Progenitor cell of endocrine pancreas (in vitro differentiated cells): ENCODE results near the gene PHTF2. TPM values are rescaled to one million over a fixed set of nuclear protein-coding genes. Genes with fewer than 3 reads are reported as not detected.

Experiments
- DNase-seq: peaks from one replicate; pipeline ENCODE4 v3.0.0; 2021; ENCODE audit warnings: low spot score; ENCODE audit not compliant: unreplicated experiment
- H3K27ac Mint-ChIP-seq: 2 replicates; pipeline ENCODE4 v1.8.0; 2021; ENCODE audit warnings: mild to moderate bottlenecking, moderate library complexity, mixed read lengths
- H3K27me3 Mint-ChIP-seq: 2 replicates; pipeline ENCODE4 v1.8.0; 2021; ENCODE audit warnings: mixed read lengths
- H3K36me3 Mint-ChIP-seq: 2 replicates; pipeline ENCODE4 v1.8.0; 2022; ENCODE audit warnings: mixed read lengths; ENCODE audit not compliant: insufficient read depth
- H3K4me1 Mint-ChIP-seq: 2 replicates; pipeline ENCODE4 v1.8.0; 2021; ENCODE audit warnings: low read depth, mixed read lengths
- H3K4me3 Mint-ChIP-seq: 2 replicates; pipeline ENCODE4 v1.8.0; 2021; ENCODE audit warnings: low read depth, mild to moderate bottlenecking, moderate library complexity, mixed read lengths
- H3K9me3 Mint-ChIP-seq: 2 replicates; pipeline ENCODE4 v1.8.0; 2021; ENCODE audit warnings: low read depth, mixed read lengths
- total RNA-seq: library from RNA; stranded (reverse); gene quantifications from 2 replicates; pipeline ENCODE4 v1.2.1, GENCODE V29; 2021
- TF ChIP-seq, protein P1 (sequence below): fragments of 200-600 bp; sonication (generic); IDR thresholded peaks from one replicate; pipeline ENCODE4 v1.5.0; 2021; ENCODE audit warnings: antibody characterized with exemption, mild to moderate bottlenecking; ENCODE audit not compliant: unreplicated experiment

The PHTF2 gene
- total RNA-seq, 1 donor from 2014 or later: 13.0 TPM

DNA sequence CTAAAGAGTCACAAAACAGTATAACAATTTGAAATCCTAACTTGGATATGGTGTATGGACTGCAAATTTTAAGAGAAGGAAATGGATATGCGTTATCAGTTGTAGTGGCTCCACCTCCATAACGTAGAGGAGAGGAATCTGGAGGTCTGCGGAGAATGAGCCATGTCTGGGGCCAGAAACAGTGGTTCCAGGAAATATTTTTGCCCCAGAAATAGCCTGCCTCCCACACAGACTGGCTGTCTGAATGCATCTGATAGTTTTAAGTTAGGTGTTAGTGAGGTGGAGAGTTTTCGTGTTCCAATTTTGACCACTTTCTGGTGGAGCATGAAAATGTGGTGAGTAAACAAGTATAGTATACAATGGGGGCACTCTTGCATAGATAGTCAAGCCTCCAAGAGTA, 1.6 kb downstream of the PHTF2 start:
- DNase-seq: no peak
- Mint-ChIP-seq H3K4me1 (peaks cover 32% of the 10 kb centered on the region), H3K4me3 (peak overlapping the region; percentile 97), H3K36me3 (peaks cover 1% of the 10 kb centered on the region), H3K27ac (peak overlapping the region; percentile 99), H3K9me3 (peaks cover 1% of the 10 kb centered on the region), H3K27me3 (no peaks in the 10 kb centered on the region)
- TF ChIP-seq, protein P1, sequence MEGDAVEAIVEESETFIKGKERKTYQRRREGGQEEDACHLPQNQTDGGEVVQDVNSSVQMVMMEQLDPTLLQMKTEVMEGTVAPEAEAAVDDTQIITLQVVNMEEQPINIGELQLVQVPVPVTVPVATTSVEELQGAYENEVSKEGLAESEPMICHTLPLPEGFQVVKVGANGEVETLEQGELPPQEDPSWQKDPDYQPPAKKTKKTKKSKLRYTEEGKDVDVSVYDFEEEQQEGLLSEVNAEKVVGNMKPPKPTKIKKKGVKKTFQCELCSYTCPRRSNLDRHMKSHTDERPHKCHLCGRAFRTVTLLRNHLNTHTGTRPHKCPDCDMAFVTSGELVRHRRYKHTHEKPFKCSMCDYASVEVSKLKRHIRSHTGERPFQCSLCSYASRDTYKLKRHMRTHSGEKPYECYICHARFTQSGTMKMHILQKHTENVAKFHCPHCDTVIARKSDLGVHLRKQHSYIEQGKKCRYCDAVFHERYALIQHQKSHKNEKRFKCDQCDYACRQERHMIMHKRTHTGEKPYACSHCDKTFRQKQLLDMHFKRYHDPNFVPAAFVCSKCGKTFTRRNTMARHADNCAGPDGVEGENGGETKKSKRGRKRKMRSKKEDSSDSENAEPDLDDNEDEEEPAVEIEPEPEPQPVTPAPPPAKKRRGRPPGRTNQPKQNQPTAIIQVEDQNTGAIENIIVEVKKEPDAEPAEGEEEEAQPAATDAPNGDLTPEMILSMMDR: no peak

DNA sequence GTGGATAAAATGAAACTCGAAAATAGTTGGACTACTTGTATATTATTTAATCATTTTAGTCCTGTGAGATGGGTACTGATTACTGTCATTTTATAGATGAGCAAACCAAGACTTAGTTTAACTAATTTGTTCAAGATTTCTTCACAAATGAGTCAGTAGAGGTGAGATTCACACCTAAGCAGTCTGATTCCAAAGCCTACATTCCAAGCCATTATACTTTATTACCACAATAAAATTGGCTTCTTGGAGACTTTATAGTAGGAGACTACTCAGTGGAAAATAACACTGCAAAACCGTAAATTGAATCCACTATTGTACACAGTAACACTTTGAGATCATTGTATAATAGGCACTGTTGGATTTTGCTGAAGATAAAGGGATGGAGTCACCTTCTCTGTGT, 2.2 kb downstream of the PHTF2 start:
- Mint-ChIP-seq H3K4me3 (no peak overlapping the region), H3K27ac (no peak overlapping the region), H3K9me3 (peaks cover 3% of the 10 kb centered on the region)

DNA sequence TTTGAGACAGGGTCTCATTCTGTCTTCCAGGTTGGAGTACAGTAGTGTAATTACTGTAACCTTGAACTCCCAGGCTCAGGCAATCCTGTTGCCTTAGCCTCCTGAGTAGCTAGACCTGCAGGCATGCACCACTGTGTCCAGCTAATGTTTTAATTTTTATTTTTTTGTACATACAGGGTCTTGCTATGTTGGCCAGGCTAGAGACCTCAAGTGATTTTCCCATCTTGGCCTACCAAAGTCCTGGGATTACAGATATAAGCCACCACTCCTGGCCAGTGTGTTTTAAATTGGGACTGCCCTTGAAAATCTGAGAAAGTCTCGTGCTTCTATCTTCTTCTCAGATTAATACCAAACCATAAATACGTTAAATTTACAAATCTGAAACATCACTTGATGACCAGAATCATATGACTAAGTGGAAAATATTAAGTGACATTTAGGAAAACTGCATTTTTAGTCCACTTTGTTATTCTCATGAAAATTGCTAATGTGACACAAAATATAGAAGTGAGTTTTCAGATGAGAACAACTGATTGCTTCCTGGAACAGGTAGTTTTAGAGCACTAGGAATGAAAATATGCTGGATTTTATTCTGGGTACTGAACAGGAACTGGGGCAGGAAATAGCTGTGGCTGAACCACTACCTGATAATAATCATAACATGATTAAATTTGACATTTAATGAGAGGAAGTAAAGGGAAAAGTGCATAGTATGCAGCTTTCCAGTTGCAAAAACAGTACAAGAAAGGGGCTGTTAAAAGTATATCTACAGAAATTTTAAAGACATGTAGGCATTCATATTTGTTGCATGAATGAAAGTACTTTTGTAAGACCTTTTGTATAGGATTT, 4.2 kb downstream of the PHTF2 start:
- Mint-ChIP-seq H3K27me3 (no peaks in the 10 kb centered on the region), H3K27ac (no peak overlapping the region), H3K4me1 (peaks cover 23% of the 10 kb centered on the region), H3K4me3 (no peak overlapping the region), H3K9me3 (peaks cover 18% of the 10 kb centered on the region), H3K36me3 (peaks cover 9% of the 10 kb centered on the region)
- DNase-seq: no peak
- TF ChIP-seq, protein P1: no peak

More for the DNA sequence above, 2.2 kb downstream of the PHTF2 start:
- Mint-ChIP-seq H3K4me1 (peaks cover 36% of the 10 kb centered on the region), H3K36me3 (peaks cover 3% of the 10 kb centered on the region), H3K27me3 (no peaks in the 10 kb centered on the region)
- no peak for DNase-seq
- TF ChIP-seq, protein P1: no peak

DNA sequence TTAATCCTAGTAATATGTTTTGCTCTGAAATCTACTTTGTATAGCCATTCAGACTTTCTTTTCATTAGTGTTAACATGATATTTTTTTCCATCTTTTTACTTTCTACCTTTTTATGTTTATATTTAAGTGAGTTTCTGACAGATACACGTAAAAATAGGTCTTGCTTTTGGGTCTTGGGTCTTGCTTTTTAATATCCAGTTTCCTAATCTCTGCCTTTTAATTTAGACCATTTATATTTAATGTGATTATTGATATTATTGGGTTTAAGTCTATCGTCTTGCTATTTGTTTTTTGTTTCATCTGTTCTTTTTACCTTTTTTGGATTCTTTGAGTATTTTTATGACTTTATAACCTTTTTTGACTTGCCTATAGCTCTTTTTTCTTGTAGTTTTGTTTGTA, 7.9 kb downstream of the PHTF2 start:
- peaks cover 10% of the 10 kb centered on the region for H3K4me1 Mint-ChIP-seq
- peaks cover 14% of the 10 kb centered on the region for H3K36me3 Mint-ChIP-seq
- H3K4me3 Mint-ChIP-seq: no peak overlapping the region
- TF ChIP-seq, protein P1: no peak
- no peak for DNase-seq
- H3K9me3 Mint-ChIP-seq: peaks cover 27% of the 10 kb centered on the region
- H3K27me3 Mint-ChIP-seq: no peaks in the 10 kb centered on the region
- no peak overlapping the region for H3K27ac Mint-ChIP-seq

DNA sequence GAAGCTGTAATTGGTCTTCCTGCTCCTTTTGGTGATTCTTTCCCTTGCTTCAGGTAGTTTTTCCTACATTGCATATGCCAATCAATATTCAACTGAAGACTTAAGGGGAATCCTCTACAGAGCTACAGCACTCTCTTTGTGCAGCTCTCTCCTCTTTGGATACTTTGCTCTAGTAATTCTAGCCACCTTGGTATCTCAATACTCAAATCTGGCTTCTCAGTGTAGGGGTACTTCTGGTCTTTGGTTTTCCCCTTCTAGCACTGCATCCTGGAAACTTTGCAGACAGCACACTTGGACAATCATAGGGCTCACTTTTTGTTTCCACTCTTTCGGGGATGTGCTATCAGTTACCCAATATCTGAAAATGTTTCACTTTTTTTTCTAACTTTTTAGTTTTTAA, 9.9 kb downstream of the PHTF2 start:
- Mint-ChIP-seq H3K36me3 (peaks cover 14% of the 10 kb centered on the region), H3K9me3 (peaks cover 27% of the 10 kb centered on the region), H3K27ac (no peak overlapping the region), H3K4me1 (peaks cover 17% of the 10 kb centered on the region), H3K4me3 (no peak overlapping the region), H3K27me3 (no peaks in the 10 kb centered on the region)
- DNase-seq: no peak
- TF ChIP-seq, protein P1: no peak
